Measurements from ENCODE around the gene ZBTB17. TPM values are rescaled to one million over a fixed set of nuclear protein-coding genes. Genes with fewer than 3 reads are reported as not detected.

The ZBTB17 gene
- total and polyA plus RNA-seq, 9 of the 15 experiments (the other 6 are each of a cell fraction or from before 2014, with no cell fraction given): 1.1 to 53.4 (median 29.6) TPM

GRCh38 chr1:16014509-16015482, 38.9 kb upstream of the ZBTB17 start (continued):
- TF ChIP-seq HDAC6 (IDR thresholded peaks at IDR 0.05; ENCODE audit: low read depth, low read length) (no peak), SMARCE1 (IDR thresholded peaks at IDR 0.05) (no peak), ZFX (CRISPR knock-in tag; IDR thresholded peaks at IDR 0.05) (peak; percentile 89), ZSCAN29 (IDR thresholded peaks at IDR 0.05) (no peak), ZNF830 (CRISPR knock-in tag; IDR thresholded peaks at IDR 0.05) (no peak), IRF9 (tag; IDR thresholded peaks at IDR 0.05) (no peak), GABPB1 (CRISPR knock-in tag; IDR thresholded peaks at IDR 0.05) (no peak), JUN (IDR thresholded peaks at IDR 0.05; ENCODE audit: borderline replicate concordance, low read depth, low read length) (peak; percentile 9; the same call in 1 of the 2 replicates), JUN (CRISPR knock-in tag; IDR thresholded peaks at IDR 0.05; ENCODE audit: borderline replicate concordance) (no peak), CBFA2T2 (conservative IDR thresholded peaks at IDR 0.05) (peak; percentile 27), ZBTB7A (IDR thresholded peaks at IDR 0.05; ENCODE audit: borderline replicate concordance, control insufficient read depth, low read depth, low read length) (no peak; the same call in 1 of the 2 replicates), PHTF2 (CRISPR knock-in tag; IDR thresholded peaks at IDR 0.05) (no peak), DACH1 (IDR thresholded peaks at IDR 0.05; ENCODE audit: partially characterized antibody) (no peak), RBM25 (IDR thresholded peaks at IDR 0.05; ENCODE audit: low read depth, low read length, severe bottlenecking) (no peak), KDM4B (IDR thresholded peaks at IDR 0.05; ENCODE audit: borderline replicate concordance in 2 of 2, low read depth in 1 of 2) (0 out of 4 replicates have a peak, but pooled peaks of 1 of the 2 experiments have one; percentile 23), ZEB2 (IDR thresholded peaks at IDR 0.05) (no peak), HDAC3 (IDR thresholded peaks at IDR 0.05; ENCODE audit: borderline replicate concordance, partially characterized antibody) (no peak), XRCC5 (IDR thresholded peaks at IDR 0.05; ENCODE audit: low read depth, low read length) (no peak), LEF1 (IDR thresholded peaks at IDR 0.05) (peak; percentile 67), ARID3B (CRISPR knock-in tag; IDR thresholded peaks at IDR 0.05; ENCODE audit: borderline replicate concordance) (no peak), ZNF384 (IDR thresholded peaks at IDR 0.05; ENCODE audit: low read depth, low read length) (no peak), MAFF (IDR thresholded peaks at IDR 0.05; ENCODE audit: low read length) (0 out of 2 replicates have a peak, but pooled peaks have one; percentile 2), ZFP1 (CRISPR knock-in tag; IDR thresholded peaks at IDR 0.05) (no peak), TCF3 (CRISPR knock-in tag; IDR thresholded peaks at IDR 0.05) (peak; percentile 9; the same call in 1 of the 2 replicates), NR2C1 (IDR thresholded peaks at IDR 0.05) (no peak), NR2C1 (tag; IDR thresholded peaks at IDR 0.05) (no peak), HNRNPH1 (optimal IDR thresholded peaks at IDR 0.05; ENCODE audit: low read depth, low read length) (no peak), PTBP1 (IDR thresholded peaks at IDR 0.05; ENCODE audit: low read depth, low read length) (no peak), ETS2 (tag; IDR thresholded peaks at IDR 0.05; ENCODE audit: borderline replicate concordance, poor library complexity, severe bottlenecking) (no peak)

All from K562 (cell line).